ACHN (cell line): ENCODE measurements around the gene JARID2.
"Not testable (repeated sequence)": the region's sequence is repeated elsewhere in the genome, so short reads cannot be mapped to it uniquely, and the experiment has no call there.

Source experiments
- DNase-seq: peaks from one replicate; pipeline ENCODE4 v3.0.0-alpha.2; 2015
- in situ Hi-C: cut with HindIII; loops from 2 replicates; pipeline ENCODE4 v1.10.0; 2017; ENCODE audit warnings: low sequenced_read_pairs, low pct_ligation_motif_present, low pct_unique_long_range_greater_than_20kb

JARID2 gene

GRCh38 chr6:15413466-15414234, 167.8 kb downstream of the JARID2 start:
- no peak for DNase-seq
- in situ Hi-C loops = no loop called here

GRCh38 chr6:15414235-15414612, 168.4 kb downstream of the JARID2 start:
- no peak for DNase-seq
- in situ Hi-C loops = no loop called here

GRCh38 chr6:15415622-15416021, 169.8 kb downstream of the JARID2 start:
- in situ Hi-C loops, DNase-seq: not testable (repeated sequence)

- in situ Hi-C loops = no loop called here
- no peak for DNase-seq
Observed at GRCh38 chr6:15416932-15417509, 171.2 kb downstream of the JARID2 start.

- no peak for DNase-seq
- in situ Hi-C loops = no loop called here
Observed at GRCh38 chr6:15417811-15418210, 171.9 kb downstream of the JARID2 start.

GRCh38 chr6:15419493-15419892, 173.6 kb downstream of the JARID2 start:
- DNase-seq = no peak
- in situ Hi-C loops = no loop called here

- in situ Hi-C loops = no loop called here
- DNase-seq = no peak
Observed at GRCh38 chr6:15420959-15421438, 175.1 kb downstream of the JARID2 start.

GRCh38 chr6:15421945-15422733, 176.3 kb downstream of the JARID2 start:
- in situ Hi-C loops = no loop called here
- no peak for DNase-seq

GRCh38 chr6:15423286-15423993, 177.6 kb downstream of the JARID2 start:
- in situ Hi-C loops = no loop called here
- no peak for DNase-seq

- in situ Hi-C loops = no loop called here
Observed at GRCh38 chr6:15425947-15426346, 180.1 kb downstream of the JARID2 start.

GRCh38 chr6:15426395-15426794, 180.5 kb downstream of the JARID2 start:
- in situ Hi-C loops = no loop called here
- no peak for DNase-seq

More at GRCh38 chr6:15425947-15426346, 180.1 kb downstream of the JARID2 start:
- no peak for DNase-seq

- in situ Hi-C loops = no loop called here
- DNase-seq = no peak
Observed at GRCh38 chr6:15426901-15427300, 181.0 kb downstream of the JARID2 start.

- no peak for DNase-seq
- in situ Hi-C loops = no loop called here
Observed at GRCh38 chr6:15427331-15428070, 181.6 kb downstream of the JARID2 start.

GRCh38 chr6:15429141-15430110, 183.6 kb downstream of the JARID2 start:
- DNase-seq = no peak
- in situ Hi-C loops = no loop called here

- no peak for DNase-seq
Observed at GRCh38 chr6:15430186-15430585, 184.3 kb downstream of the JARID2 start.

GRCh38 chr6:15430931-15431405, 185.1 kb downstream of the JARID2 start:
- no peak for DNase-seq
- in situ Hi-C loops = no loop called here

More at GRCh38 chr6:15430186-15430585, 184.3 kb downstream of the JARID2 start:
- in situ Hi-C loops = no loop called here
